ENCODE results near the gene PAK1.

PAK1 gene

GRCh38 chr11:77418155-77418970 lies 55.5 kb downstream of the PAK1 start:
- CTCF ChIA-PET = no interaction called here

GRCh38 chr11:77416357-77416756 lies 57.5 kb downstream of the PAK1 start:
- POLR2A ChIA-PET = no interaction called here
- CTCF ChIA-PET = no interaction called here

More at GRCh38 chr11:77418155-77418970, 55.5 kb downstream of the PAK1 start:
- TF ChIP-seq CTBP1 (IDR thresholded peaks at IDR 0.05; ENCODE audit: borderline replicate concordance) (no peak), BHLHE40 (IDR thresholded peaks at IDR 0.05; ENCODE audit: borderline replicate concordance) (no peak), ARNT (IDR thresholded peaks at IDR 0.05) (no peak), PKNOX1 (IDR thresholded peaks at IDR 0.05) (no peak), NFRKB (IDR thresholded peaks at IDR 0.05) (no peak), LEF1 (IDR thresholded peaks at IDR 0.05; ENCODE audit: borderline replicate concordance) (no peak), HDGF (IDR thresholded peaks at IDR 0.05; ENCODE audit: borderline replicate concordance) (no peak), FOXA1 (IDR thresholded peaks at IDR 0.05) (no peak)
- POLR2A ChIA-PET = no interaction called here
- DNase-seq (ENCODE audit: extremely low spot score) = no peak

GRCh38 chr11:77413850-77414460 lies 59.9 kb downstream of the PAK1 start:
- DNase-seq (ENCODE audit: extremely low spot score) = no peak
- POLR2A ChIA-PET = no interaction called here
- CTCF ChIA-PET = no interaction called here
- TF ChIP-seq L3MBTL2 (conservative IDR thresholded peaks at IDR 0.05) (no peak), LEF1 (IDR thresholded peaks at IDR 0.05; ENCODE audit: borderline replicate concordance) (no peak), NFRKB (IDR thresholded peaks at IDR 0.05) (no peak), CTBP1 (IDR thresholded peaks at IDR 0.05; ENCODE audit: borderline replicate concordance) (no peak), FOXA1 (IDR thresholded peaks at IDR 0.05) (no peak), BHLHE40 (IDR thresholded peaks at IDR 0.05; ENCODE audit: borderline replicate concordance) (no peak), SUZ12 (IDR thresholded peaks at IDR 0.05) (no peak), HDGF (IDR thresholded peaks at IDR 0.05; ENCODE audit: borderline replicate concordance) (no peak)

More at GRCh38 chr11:77416357-77416756, 57.5 kb downstream of the PAK1 start:
- DNase-seq (ENCODE audit: extremely low spot score) = no peak
- no peak for TF ChIP-seq ARNT (IDR thresholded peaks at IDR 0.05)
- TF ChIP-seq SP1 (IDR thresholded peaks at IDR 0.05) = no peak
- no peak for TF ChIP-seq LEF1 (IDR thresholded peaks at IDR 0.05; ENCODE audit: borderline replicate concordance)
- TF ChIP-seq NFRKB (IDR thresholded peaks at IDR 0.05) = no peak
- no peak for TF ChIP-seq TARDBP (IDR thresholded peaks at IDR 0.05)
- no peak for TF ChIP-seq PKNOX1 (IDR thresholded peaks at IDR 0.05)
- TF ChIP-seq FOXA1 (IDR thresholded peaks at IDR 0.05) = no peak
- no peak for TF ChIP-seq FOXM1 (IDR thresholded peaks at IDR 0.05; ENCODE audit: borderline replicate concordance)
- no peak for TF ChIP-seq BHLHE40 (IDR thresholded peaks at IDR 0.05; ENCODE audit: borderline replicate concordance)
- TF ChIP-seq ELF4 (IDR thresholded peaks at IDR 0.05) = no peak
- no peak for TF ChIP-seq HDGF (IDR thresholded peaks at IDR 0.05; ENCODE audit: borderline replicate concordance)

- ChIA-PET CTCF (no interaction called here), POLR2A (interaction anchor here (1.2 kb wide), 1 partner anchor 17 kb away, joined by 3 read pairs; no protein-coding TSS in a partner anchor)
- no peak for DNase-seq (ENCODE audit: extremely low spot score)
- no peak for TF ChIP-seq FOXM1 (IDR thresholded peaks at IDR 0.05; ENCODE audit: borderline replicate concordance)
- TF ChIP-seq SP1 (IDR thresholded peaks at IDR 0.05) = no peak
- no peak for TF ChIP-seq BHLHE40 (IDR thresholded peaks at IDR 0.05; ENCODE audit: borderline replicate concordance)
- no peak for TF ChIP-seq SUZ12 (IDR thresholded peaks at IDR 0.05)
- TF ChIP-seq ZNF384 (IDR thresholded peaks at IDR 0.05) = no peak
- no peak for TF ChIP-seq HDGF (IDR thresholded peaks at IDR 0.05; ENCODE audit: borderline replicate concordance)
- no peak for TF ChIP-seq TARDBP (IDR thresholded peaks at IDR 0.05)
- TF ChIP-seq ELF4 (IDR thresholded peaks at IDR 0.05) = no peak
- TF ChIP-seq LEF1 (IDR thresholded peaks at IDR 0.05; ENCODE audit: borderline replicate concordance) = no peak
- TF ChIP-seq FOXA1 (IDR thresholded peaks at IDR 0.05) = no peak
- no peak for TF ChIP-seq CTBP1 (IDR thresholded peaks at IDR 0.05; ENCODE audit: borderline replicate concordance)
- TF ChIP-seq L3MBTL2 (conservative IDR thresholded peaks at IDR 0.05) = no peak
- TF ChIP-seq FOXK2 (IDR thresholded peaks at IDR 0.05) = no peak
- no peak for TF ChIP-seq ARNT (IDR thresholded peaks at IDR 0.05)
- TF ChIP-seq PKNOX1 (IDR thresholded peaks at IDR 0.05) = no peak
These were observed 61.1 kb downstream of the PAK1 start for GRCh38 chr11:77412814-77413213.

GRCh38 chr11:77411717-77412441 lies 62.0 kb downstream of the PAK1 start:
- POLR2A ChIA-PET = interaction anchor here (1.2 kb wide), 1 partner anchor 16 kb away, joined by 3 read pairs; no protein-coding TSS in a partner anchor

More at GRCh38 chr11:77411717-77412441, 62.0 kb downstream of the PAK1 start:
- TF ChIP-seq L3MBTL2 (conservative IDR thresholded peaks at IDR 0.05) (peak; percentile 60), CTBP1 (IDR thresholded peaks at IDR 0.05; ENCODE audit: borderline replicate concordance) (no peak), ZNF384 (IDR thresholded peaks at IDR 0.05) (no peak), LEF1 (IDR thresholded peaks at IDR 0.05; ENCODE audit: borderline replicate concordance) (no peak)
- peak; percentile 55 for DNase-seq (ENCODE audit: extremely low spot score)
- CTCF ChIA-PET = no interaction called here

Data from HEK293T (cell line).